Right lobe of liver (tissue), 4 donors: Measurements from ENCODE around the gene HAUS7.

Experiments used
- CTCF ChIP-seq, 4 donors: fragments of 200-600 bp in 3 of 4; fragments of 450-650 bp in 1 of 4; IDR thresholded peaks; one replicate each; pipeline versions ENCODE4 v1.5.1 to v1.8.0; 2016 to 2022; ENCODE audit warnings: antibody characterized with exemption in 4 of 4, mild to moderate bottlenecking in 2 of 4
- POLR2A ChIP-seq: fragments of 450-650 bp; IDR thresholded peaks from one replicate; pipeline ENCODE4 v1.6.1; 2017; ENCODE audit warnings: antibody characterized with exemption, mild to moderate bottlenecking
- donor health status: DM: no; HTN: no; CAD: no.
- donor health status: DM: no; HTN: no; CAD: no.
- donor health status: DM: no; HTN: yes; CAD: no.

DNA sequence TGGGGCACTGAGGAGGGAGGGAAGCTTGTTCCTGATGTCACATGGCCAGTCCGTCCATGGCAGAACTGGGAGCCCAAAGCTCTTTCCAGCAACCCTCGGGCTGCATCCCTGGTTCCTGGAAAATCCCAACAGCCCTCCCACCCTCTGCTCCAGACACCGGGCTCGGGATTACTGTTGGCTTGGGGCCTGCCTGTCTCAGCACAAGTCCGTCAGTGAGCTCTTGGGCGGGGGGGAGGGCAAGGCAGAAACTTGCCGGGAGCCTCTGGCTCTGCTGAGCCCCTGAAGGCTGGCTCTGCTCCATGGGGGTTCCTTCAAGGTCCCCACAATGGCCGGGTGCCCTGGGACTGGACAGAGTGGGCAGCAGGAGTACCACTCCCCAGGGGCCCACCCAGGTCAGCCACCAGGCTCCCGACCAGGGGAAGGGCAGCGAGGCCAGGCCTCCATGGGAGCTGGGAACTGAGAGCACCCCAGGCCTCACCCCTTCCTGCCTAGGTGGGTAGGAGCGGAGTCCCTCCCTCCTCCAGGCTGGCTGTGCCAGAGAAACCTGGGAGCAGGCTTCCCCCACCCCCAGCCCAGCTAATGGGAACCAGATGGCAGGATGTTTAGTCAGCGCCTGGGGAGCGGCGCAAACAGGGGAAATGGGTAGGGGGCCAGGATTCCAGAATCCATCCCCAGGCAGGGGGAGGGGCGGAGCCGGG, 6.4 kb upstream of the HAUS7 start:
- TF ChIP-seq CTCF (IDR thresholded peaks at IDR 0.05) (no peak), POLR2A (no peak)
